OCI-LY7 (cell line): ENCODE data around the gene ESR2. TPM values are rescaled to one million over a fixed set of nuclear protein-coding genes. Genes with fewer than 3 reads are reported as not detected.

Source experiments
- BruUV-seq: library from RNA; stranded (reverse); fragments of 400-500 nt; replicated peaks from 2 replicates; lab custom pipeline; 2021; lab: Mats Ljungman, UMichigan
- CTCF ChIA-PET: fragments of 300-600 bp; sonication (Branson Sonifier 250); formaldehyde crosslinking; loops from one replicate; lab custom pipeline; 2022; ENCODE audit warnings: antibody characterized with exemption; ENCODE audit not compliant: unreplicated experiment; lab: Charles Lee
- POLR2A ChIA-PET: fragments of 300-600 bp; sonication (Branson Sonifier 250); formaldehyde crosslinking; loops from one replicate; lab custom pipeline; 2022; ENCODE audit warnings: antibody characterized with exemption; lab: Charles Lee
- DNase-seq: peaks from one replicate; pipeline ENCODE4 v3.0.0-alpha.2; 2015; ENCODE audit warnings: low spot score
- H2AFZ ChIP-seq: fragments of 200-600 bp; sonication (generic), shearing (Covaris generic); 2 replicates; pipeline ENCODE4 v1.6.1; 2014; ENCODE audit warnings: mild to moderate bottlenecking, antibody characterized with exemption, low read length, moderate library complexity
- H3K27ac ChIP-seq: fragments of 200-600 bp; sonication (generic); 2 replicates; pipeline ENCODE4 v1.5.1; 2014; ENCODE audit warnings: mixed run types, low read depth, mild to moderate bottlenecking, moderate library complexity, low read length, inconsistent platforms; ENCODE audit not compliant: poor library complexity, severe bottlenecking
- H3K36me3 ChIP-seq: fragments of 200-600 bp; sonication (generic); 2 replicates; pipeline ENCODE4 v1.6.1; 2014; ENCODE audit warnings: mild to moderate bottlenecking, antibody characterized with exemption, low read length, moderate library complexity, mixed read lengths; ENCODE audit not compliant: insufficient read depth
- H3K4me1 ChIP-seq: fragments of 200-600 bp; sonication (generic); 2 replicates; pipeline ENCODE4 v1.5.1; 2014; ENCODE audit warnings: mild to moderate bottlenecking, low read length; ENCODE audit not compliant: insufficient read depth, poor library complexity, severe bottlenecking
- H3K4me2 ChIP-seq: fragments of 200-600 bp; sonication (generic); 2 replicates; pipeline ENCODE4 v1.6.1; 2014; ENCODE audit warnings: mild to moderate bottlenecking, low read length
- H3K4me3 ChIP-seq: fragments of 200-600 bp; sonication (generic); 2 replicates; pipeline ENCODE4 v1.5.1; 2014; ENCODE audit warnings: mild to moderate bottlenecking, low read depth, low read length; ENCODE audit not compliant: poor library complexity, severe bottlenecking
- H3K79me2 ChIP-seq: fragments of 200-600 bp; sonication (generic); 2 replicates; pipeline ENCODE4 v1.6.1; 2016; ENCODE audit warnings: low read depth, mild to moderate bottlenecking, low read length, moderate library complexity, mixed read lengths; ENCODE audit not compliant: insufficient read depth
- H3K9me2 ChIP-seq: fragments of 200-600 bp; sonication (generic); 2 replicates; pipeline ENCODE4 v1.6.1; 2016; ENCODE audit warnings: mild to moderate bottlenecking, low read length, mixed read lengths; ENCODE audit not compliant: insufficient read depth
- H3K9me3 ChIP-seq: fragments of 200-600 bp; sonication (generic); 2 replicates; pipeline ENCODE4 v1.6.1; 2014; ENCODE audit warnings: mild to moderate bottlenecking, mixed run types, low read length, mixed read lengths
- H4K20me1 ChIP-seq: fragments of 200-600 bp; sonication (generic); 2 replicates; pipeline ENCODE4 v1.6.1; 2014; ENCODE audit warnings: mild to moderate bottlenecking, antibody characterized with exemption, low read length, moderate library complexity, mixed read lengths; ENCODE audit not compliant: insufficient read depth
- EZH2phosphoT487 ChIP-seq: fragments of 200-600 bp; sonication (generic); IDR thresholded peaks from 2 replicates; pipeline ENCODE4 v1.6.1; 2018; ENCODE audit warnings: low read depth, borderline replicate concordance, mild to moderate bottlenecking, mixed run types, antibody characterized with exemption, low read length, moderate library complexity, mixed read lengths
- intact Hi-C: fragments of 100-400 bp; cut with micrococcal nuclease; formaldehyde crosslinking; loops from one replicate; pipeline ENCODE4 v1.10.0; 2022; ENCODE audit not compliant: unreplicated experiment
- total RNA-seq, 2 experiments: library from RNA; depleted of rRNA in 1 of 2; stranded (reverse); fragments of >200 nt in 1 of 2; shearing (Covaris generic) in 1 of 2; gene quantifications; 2 replicates each; pipeline ENCODE4 v1.2.3, GENCODE V29; 2014 to 2022
- TF ChIP-seq, protein P1 (sequence below): fragments of 200-600 bp; sonication (generic); conservative IDR thresholded peaks from 2 replicates; pipeline ENCODE4 v1.5.1; 2014; ENCODE audit warnings: mild to moderate bottlenecking, antibody characterized with exemption, low read length, moderate library complexity, mixed read lengths

Gene ESR2
- total RNA-seq, 2 experiments from 2014 or later: 13.4 to 37.7 TPM

DNA sequence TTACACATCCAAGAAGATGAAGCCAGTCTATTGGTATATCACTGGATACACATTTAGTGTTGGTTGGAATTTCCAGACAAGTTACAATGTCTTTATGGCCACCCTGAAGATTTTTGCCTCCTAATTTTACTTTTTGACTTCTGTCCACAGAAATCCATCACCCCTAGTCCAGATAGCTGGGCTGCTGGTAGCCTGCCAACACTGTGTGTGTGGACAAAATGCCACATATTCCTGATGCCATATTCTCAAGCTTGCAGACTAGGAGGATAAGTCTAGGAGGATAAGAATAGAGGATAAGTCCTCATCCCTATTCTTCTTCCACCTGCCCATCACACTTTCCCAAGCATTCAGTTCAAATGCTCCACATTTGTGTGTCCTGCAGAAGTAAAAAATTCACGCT lies 4.6 kb downstream of the ESR2 start:
- intact Hi-C loops: no loop called here
- Histone ChIP-seq H3K4me1 (peaks cover 28% of the 10 kb centered on the region), H4K20me1 (no peaks in the 10 kb centered on the region), H3K36me3 (no peaks in the 10 kb centered on the region), H2AFZ (no peak overlapping the region), H3K9me2 (no peaks in the 10 kb centered on the region), H3K4me2 (no peak overlapping the region), H3K9me3 (no peaks in the 10 kb centered on the region), H3K79me2 (no peaks in the 10 kb centered on the region), H3K4me3 (no peak overlapping the region), H3K27ac (no peak overlapping the region)
- TF ChIP-seq, protein P1, sequence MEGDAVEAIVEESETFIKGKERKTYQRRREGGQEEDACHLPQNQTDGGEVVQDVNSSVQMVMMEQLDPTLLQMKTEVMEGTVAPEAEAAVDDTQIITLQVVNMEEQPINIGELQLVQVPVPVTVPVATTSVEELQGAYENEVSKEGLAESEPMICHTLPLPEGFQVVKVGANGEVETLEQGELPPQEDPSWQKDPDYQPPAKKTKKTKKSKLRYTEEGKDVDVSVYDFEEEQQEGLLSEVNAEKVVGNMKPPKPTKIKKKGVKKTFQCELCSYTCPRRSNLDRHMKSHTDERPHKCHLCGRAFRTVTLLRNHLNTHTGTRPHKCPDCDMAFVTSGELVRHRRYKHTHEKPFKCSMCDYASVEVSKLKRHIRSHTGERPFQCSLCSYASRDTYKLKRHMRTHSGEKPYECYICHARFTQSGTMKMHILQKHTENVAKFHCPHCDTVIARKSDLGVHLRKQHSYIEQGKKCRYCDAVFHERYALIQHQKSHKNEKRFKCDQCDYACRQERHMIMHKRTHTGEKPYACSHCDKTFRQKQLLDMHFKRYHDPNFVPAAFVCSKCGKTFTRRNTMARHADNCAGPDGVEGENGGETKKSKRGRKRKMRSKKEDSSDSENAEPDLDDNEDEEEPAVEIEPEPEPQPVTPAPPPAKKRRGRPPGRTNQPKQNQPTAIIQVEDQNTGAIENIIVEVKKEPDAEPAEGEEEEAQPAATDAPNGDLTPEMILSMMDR: no peak
- DNase-seq: no peak
- POLR2A ChIA-PET: interaction anchor here (0.8 to 2.0 kb wide), 5 partner anchors 8 to 71 kb away, joined by 3 to 9 read pairs (median 4); no protein-coding TSS in a partner anchor
- no TSS peak for BruUV-seq
- CTCF ChIA-PET: no interaction called here

DNA sequence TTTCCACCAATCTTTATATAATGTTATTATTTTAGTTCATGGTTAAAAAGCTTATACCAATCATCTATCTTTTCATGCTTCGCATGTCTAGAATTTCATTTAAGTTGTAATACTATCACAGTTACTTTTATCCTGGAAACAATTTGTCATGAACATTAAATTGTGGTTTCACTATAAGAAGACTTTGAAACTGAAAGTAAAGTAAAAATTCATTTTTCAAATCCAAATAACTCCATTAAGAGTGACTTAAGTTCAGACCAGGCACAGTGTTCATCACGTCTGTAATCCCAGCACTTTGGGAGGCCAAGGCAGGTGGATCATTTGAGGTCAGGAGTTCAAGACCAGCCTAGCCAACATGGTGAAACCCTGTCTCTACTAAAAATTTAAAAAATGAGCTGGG lies 12.4 kb downstream of the ESR2 start:
- Histone ChIP-seq H3K4me2 (no peak overlapping the region), H3K4me1 (no peaks in the 10 kb centered on the region), H3K36me3 (no peaks in the 10 kb centered on the region), H2AFZ (no peak overlapping the region; the same call in 1 of the 2 replicates), H4K20me1 (no peaks in the 10 kb centered on the region), H3K79me2 (no peaks in the 10 kb centered on the region), H3K27ac (no peak overlapping the region), H3K9me2 (no peaks in the 10 kb centered on the region), H3K4me3 (no peak overlapping the region), H3K9me3 (no peaks in the 10 kb centered on the region)
- ChIA-PET CTCF (no interaction called here), POLR2A (interaction anchor here (0.6 to 0.8 kb wide), 2 partner anchors 46 to 460 kb away, joined by 3 to 4 read pairs; no protein-coding TSS in a partner anchor)
- TF ChIP-seq, protein P1: no peak
- no peak for TF ChIP-seq EZH2phosphoT487
- no TSS peak for BruUV-seq
- intact Hi-C loops: no loop called here
- DNase-seq: no peak

DNA sequence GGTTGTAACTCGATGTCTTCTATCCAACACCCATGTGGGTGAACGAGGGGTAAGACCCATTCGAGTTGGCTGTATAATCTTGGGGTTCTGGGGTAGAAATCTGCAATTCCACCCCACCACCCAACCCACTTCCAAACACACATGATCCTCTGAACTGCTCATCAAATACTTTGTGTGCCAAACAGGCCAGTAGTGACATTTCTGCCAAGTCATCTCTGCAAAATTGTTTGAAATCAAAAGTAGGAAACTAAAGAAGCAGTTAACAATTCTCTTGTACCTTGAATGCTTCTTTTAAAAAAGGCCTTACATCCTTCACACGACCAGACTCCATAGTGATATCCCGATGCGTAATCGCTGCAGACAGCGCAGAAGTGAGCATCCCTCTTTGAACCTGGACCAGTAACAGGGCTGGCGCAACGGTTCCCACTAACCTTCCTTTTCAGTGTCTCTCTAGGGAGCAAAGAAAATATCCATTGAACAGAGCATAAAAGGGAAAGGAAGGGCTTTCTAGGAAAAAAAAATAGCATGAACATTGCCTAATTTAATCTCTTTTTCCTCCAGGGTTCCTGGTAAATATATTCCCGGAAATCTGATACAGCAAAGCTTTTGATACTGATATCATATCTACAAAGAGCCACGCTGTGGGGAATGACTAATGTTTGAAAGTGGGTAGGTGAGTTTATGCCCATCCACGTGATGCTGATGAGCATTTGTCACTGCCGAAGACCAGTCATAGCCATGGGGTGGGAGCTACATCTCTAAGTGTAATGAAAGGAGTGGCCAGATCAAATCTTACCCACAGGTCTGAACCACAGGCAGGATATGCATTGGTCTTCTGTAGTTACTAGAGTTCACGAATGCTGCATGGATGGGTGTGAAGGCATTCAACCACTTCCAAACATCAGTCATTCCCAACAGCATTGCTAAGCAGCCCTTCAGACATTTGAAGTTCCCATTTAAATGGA lies 14.2 kb downstream of the ESR2 start:
- CTCF ChIA-PET: no interaction called here
- DNase-seq: no peak

More for the DNA sequence above, 14.2 kb downstream of the ESR2 start:
- no peak overlapping the region for H3K4me2 ChIP-seq
- TF ChIP-seq EZH2phosphoT487: no peak
- TF ChIP-seq, protein P1: no peak
- H3K79me2 ChIP-seq: no peaks in the 10 kb centered on the region
- H3K36me3 ChIP-seq: no peaks in the 10 kb centered on the region
- H3K27ac ChIP-seq: no peak overlapping the region
- H3K4me3 ChIP-seq: no peak overlapping the region
- POLR2A ChIA-PET: no interaction called here
- no peaks in the 10 kb centered on the region for H3K4me1 ChIP-seq
- H3K9me2 ChIP-seq: no peaks in the 10 kb centered on the region
- BruUV-seq: no TSS peak
- no peaks in the 10 kb centered on the region for H3K9me3 ChIP-seq
- intact Hi-C loops: no loop called here
- H2AFZ ChIP-seq: no peak overlapping the region
- no peaks in the 10 kb centered on the region for H4K20me1 ChIP-seq
